ENCODE results near the gene MAS1.

Gene MAS1

GRCh38 chr6:159939591-159940016 lies 48.8 kb downstream of the MAS1 start:
- TF ChIP-seq CTCF (IDR thresholded peaks at IDR 0.05; ENCODE audit: extremely low read depth, insufficient read depth, missing control alignments), result no peak
- no peak for DNase-seq (ENCODE audit: low spot score)
- in situ Hi-C loops (cut with MboI; ENCODE audit: low pct_unique_long_range_greater_than_20kb, low sequenced_read_pairs, unreplicated experiment), result loop anchor here (25.0 kb wide), 1 partner anchor 227 kb away; no protein-coding TSS in a partner anchor

Data from GM13977 (cell line).